ACC112 (cell line): ENCODE data around the gene DCLRE1C.

Source experiments
- H2AFZ ChIP-seq: fragments of 200-600 bp; sonication (generic); one replicate; pipeline ENCODE4 v1.6.0; 2017; ENCODE audit warnings: antibody characterized with exemption, low read length; ENCODE audit not compliant: unreplicated experiment
- H3K27ac ChIP-seq: fragments of 200-600 bp; sonication (generic); 2 replicates; pipeline ENCODE4 v1.5.1; 2014; ENCODE audit warnings: low read depth, mild to moderate bottlenecking, antibody characterized with exemption, low read length, moderate library complexity
- H3K27me3 ChIP-seq: fragments of 200-600 bp; sonication (generic); 2 replicates; pipeline ENCODE4 v1.6.1; 2014; ENCODE audit warnings: mild to moderate bottlenecking, antibody characterized with exemption, low read length, moderate library complexity, mixed read lengths; ENCODE audit not compliant: insufficient read depth
- H3K36me3 ChIP-seq: fragments of 200-600 bp; sonication (generic); 2 replicates; pipeline ENCODE4 v1.6.1; 2016; ENCODE audit warnings: mild to moderate bottlenecking, antibody characterized with exemption, low read length, moderate library complexity, mixed read lengths; ENCODE audit not compliant: insufficient read depth
- H3K4me1 ChIP-seq: fragments of 200-600 bp; sonication (generic); one replicate; pipeline ENCODE4 v1.6.1; 2016; ENCODE audit warnings: low read length, mixed read lengths; ENCODE audit not compliant: insufficient read depth, unreplicated experiment, control insufficient read depth
- H3K4me3 ChIP-seq: fragments of 200-600 bp; sonication (generic); 2 replicates; pipeline ENCODE4 v1.5.1; 2014; ENCODE audit warnings: mild to moderate bottlenecking, low read depth, low read length
- H3K79me2 ChIP-seq: fragments of 200-600 bp; sonication (generic); one replicate; pipeline ENCODE4 v1.6.0; 2016; ENCODE audit warnings: low read length; ENCODE audit not compliant: control insufficient read depth, unreplicated experiment, insufficient read depth

Gene DCLRE1C

GRCh38 chr10:14860791-14861190 lies 93.1 kb downstream of the DCLRE1C start:
- no peaks in the 10 kb centered on the region for H3K79me2 ChIP-seq
- no peak overlapping the region for H3K27ac ChIP-seq
- no peak overlapping the region for H3K4me3 ChIP-seq
- H3K27me3 ChIP-seq, result no peaks in the 10 kb centered on the region
- H2AFZ ChIP-seq, result no peak overlapping the region
- peaks cover 4% of the 10 kb centered on the region; the same call in 1 of the 2 replicates for H3K36me3 ChIP-seq
- H3K4me1 ChIP-seq, result peaks cover 7% of the 10 kb centered on the region

DNA sequence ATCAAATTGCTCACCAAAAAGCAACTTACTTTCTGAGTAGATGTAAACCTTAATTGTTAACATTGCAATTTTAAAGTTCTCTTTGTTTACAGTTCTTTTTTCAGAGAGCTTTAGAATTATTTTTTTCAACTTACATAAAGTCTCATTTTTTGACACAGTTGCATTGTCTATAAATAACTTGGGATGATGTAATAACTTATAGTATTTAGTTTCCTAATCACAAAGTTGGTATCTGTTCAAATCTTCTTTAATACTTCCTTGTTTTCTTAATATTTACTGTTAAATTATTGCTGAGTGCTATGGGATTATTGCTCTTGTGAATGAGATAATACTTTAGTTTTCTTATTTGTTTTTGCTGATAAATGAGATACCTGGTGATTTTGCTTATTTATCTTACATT lies 94.1 kb downstream of the DCLRE1C start:
- Histone ChIP-seq H3K36me3 (0 out of 2 replicates have a peak, but pooled peaks cover 8% of the 10 kb centered on the region), H2AFZ (no peak overlapping the region), H3K79me2 (no peaks in the 10 kb centered on the region), H3K4me3 (no peak overlapping the region), H3K27ac (no peak overlapping the region), H3K27me3 (no peaks in the 10 kb centered on the region), H3K4me1 (peaks cover 7% of the 10 kb centered on the region)

DNA sequence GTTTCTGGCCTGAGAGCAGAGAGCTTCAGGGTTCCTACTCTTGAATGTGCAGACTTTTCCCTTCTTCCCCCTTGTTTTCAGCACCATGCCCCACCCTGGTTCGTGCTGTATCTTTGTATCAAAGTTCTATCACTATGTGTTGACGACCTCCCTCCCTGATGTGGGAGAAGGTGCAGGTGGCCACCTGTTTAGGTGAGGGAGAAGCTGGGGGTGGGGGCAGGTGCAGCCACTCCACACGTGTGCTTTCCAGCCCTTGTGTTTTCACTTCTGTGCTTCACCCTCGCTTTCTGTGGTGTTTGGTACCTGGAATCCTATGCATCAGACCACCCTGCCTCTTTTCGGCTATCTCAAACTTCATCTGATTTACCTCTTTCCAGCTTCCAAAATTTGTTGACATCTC lies 94.9 kb downstream of the DCLRE1C start:
- H3K4me1 ChIP-seq, result peaks cover 7% of the 10 kb centered on the region
- no peaks in the 10 kb centered on the region for H3K27me3 ChIP-seq
- H2AFZ ChIP-seq, result no peak overlapping the region
- no peak overlapping the region for H3K27ac ChIP-seq
- H3K36me3 ChIP-seq, result 0 out of 2 replicates have a peak, but pooled peaks cover 8% of the 10 kb centered on the region
- H3K4me3 ChIP-seq, result no peak overlapping the region
- no peaks in the 10 kb centered on the region for H3K79me2 ChIP-seq

DNA sequence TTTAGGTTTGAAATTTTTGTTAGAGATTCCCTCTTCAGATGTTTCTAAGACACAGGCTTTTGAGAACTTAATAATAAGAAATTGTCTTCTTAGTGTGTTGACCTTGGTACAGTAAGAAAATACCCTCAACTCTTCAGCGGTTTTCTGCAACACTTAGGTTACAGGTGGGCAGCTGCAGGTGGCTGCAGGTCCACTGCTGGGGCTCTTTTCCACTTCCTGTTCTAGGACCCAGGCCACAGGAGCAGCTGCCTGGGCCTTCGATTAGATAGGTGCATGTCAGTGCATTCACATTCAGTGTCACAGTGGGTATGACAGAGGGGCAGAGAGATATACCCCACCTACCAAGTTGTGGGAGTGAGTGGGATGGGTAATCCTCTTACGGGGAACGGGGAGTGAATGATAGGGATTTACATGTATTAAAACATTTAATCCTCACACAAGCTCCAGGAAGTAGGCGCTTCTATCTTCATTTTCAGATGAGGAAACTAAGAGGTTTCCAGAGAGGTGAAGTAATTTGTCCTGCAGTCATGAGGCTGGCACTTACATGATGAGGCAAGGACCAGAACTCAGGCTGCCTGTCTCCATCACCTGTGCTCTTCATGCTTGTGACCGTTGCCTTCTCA lies 95.4 kb downstream of the DCLRE1C start:
- Histone ChIP-seq H3K27me3 (no peaks in the 10 kb centered on the region), H3K4me3 (no peak overlapping the region), H3K4me1 (peaks cover 7% of the 10 kb centered on the region), H3K36me3 (0 out of 2 replicates have a peak, but pooled peaks cover 8% of the 10 kb centered on the region), H3K79me2 (no peaks in the 10 kb centered on the region), H2AFZ (no peak overlapping the region), H3K27ac (no peak overlapping the region)

DNA sequence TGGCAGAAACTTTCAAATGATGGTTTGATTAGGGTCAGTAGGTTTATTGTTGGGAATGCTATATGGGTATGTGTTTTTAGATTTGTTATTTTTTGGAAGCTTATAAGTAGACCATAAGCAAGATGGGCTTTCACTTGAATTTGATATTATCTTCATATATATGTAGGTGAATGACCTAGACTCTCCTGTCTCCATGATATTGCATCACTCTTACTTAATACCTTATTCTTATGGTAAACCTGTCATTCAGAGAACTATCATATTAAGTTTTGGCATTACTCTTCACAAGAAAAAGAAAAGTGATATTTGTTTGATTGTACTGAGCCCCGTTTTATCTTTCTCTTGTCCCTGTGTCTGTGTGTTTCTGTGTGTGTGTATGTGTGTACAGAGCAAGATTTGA lies 98.4 kb downstream of the DCLRE1C start:
- no peaks in the 10 kb centered on the region for H3K27me3 ChIP-seq
- H3K27ac ChIP-seq, result no peak overlapping the region
- no peak overlapping the region for H2AFZ ChIP-seq
- no peaks in the 10 kb centered on the region for H3K79me2 ChIP-seq
- peaks cover 7% of the 10 kb centered on the region for H3K4me1 ChIP-seq
- H3K36me3 ChIP-seq, result peaks cover 16% of the 10 kb centered on the region; the same call in 1 of the 2 replicates
- no peak overlapping the region for H3K4me3 ChIP-seq

DNA sequence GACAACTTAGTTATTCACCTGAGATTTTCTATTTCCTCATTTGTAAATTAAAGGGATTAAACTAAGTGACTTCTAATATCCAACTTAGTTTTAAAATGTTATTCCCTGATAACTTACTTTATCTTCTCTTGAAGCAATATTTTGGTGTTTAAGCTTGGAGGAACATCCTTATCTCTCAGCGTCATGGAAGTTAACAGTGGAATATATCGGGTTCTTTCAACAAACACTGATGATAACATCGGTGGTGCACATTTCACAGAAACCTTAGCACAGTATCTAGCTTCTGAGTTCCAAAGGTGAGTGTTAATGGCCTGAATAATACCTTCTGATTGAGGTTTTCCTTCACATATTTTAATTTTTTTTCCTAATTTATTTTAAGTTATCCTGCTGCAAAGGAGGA lies 101.7 kb downstream of the DCLRE1C start:
- Histone ChIP-seq H3K27me3 (no peaks in the 10 kb centered on the region), H3K79me2 (no peaks in the 10 kb centered on the region), H3K27ac (no peak overlapping the region), H3K36me3 (peaks cover 16% of the 10 kb centered on the region; the same call in 1 of the 2 replicates), H3K4me3 (no peak overlapping the region), H3K4me1 (no peaks in the 10 kb centered on the region), H2AFZ (no peak overlapping the region)
